NCI-H460 (cell line): Measurements from ENCODE around the gene ART1. TPM values are rescaled to one million over a fixed set of nuclear protein-coding genes. Genes with fewer than 3 reads are reported as not detected.
"Not testable (repeated sequence)": the region's sequence is repeated elsewhere in the genome, so short reads cannot be mapped to it uniquely, and the experiment has no call there.

Experiments used
- DNase-seq: peaks from one replicate; pipeline ENCODE4 v3.0.0-alpha.2; 2016; ENCODE audit warnings: low read depth; ENCODE audit errors: extremely low read depth
- polyA plus RNA-seq: library from polyadenylated mRNA; depleted of rRNA; stranded (reverse); fragments of >200 nt; gene quantifications from 2 replicates; pipeline ENCODE4 v1.2.3, GENCODE V29; 2014; cell fraction: nucleus; rRNA removed
- total RNA-seq: library from RNA; depleted of rRNA; stranded (reverse); fragments of >200 nt; shearing (Covaris generic); gene quantifications from 2 replicates; pipeline ENCODE4 v1.2.3, GENCODE V29; 2014; rRNA removed

ART1 gene
- total RNA-seq, result not detected in 2 replicates
- polyA plus RNA-seq, result not detected in 2 replicates

- DNase-seq, result no peak
Observed at GRCh38 chr11:3644817-3645235, at the start of gene ART1. ART1 (plus strand) TSS chr11:3645128; CDS start chr11:3659214, 14,086 bp downstream.

- DNase-seq, result not testable (repeated sequence)
Observed at GRCh38 chr11:3597743-3598142, 47.2 kb upstream of the ART1 start.

GRCh38 chr11:3600201-3600600, 44.7 kb upstream of the ART1 start:
- DNase-seq, result not testable (repeated sequence)

GRCh38 chr11:3604167-3604566, 40.8 kb upstream of the ART1 start:
- no peak for DNase-seq

GRCh38 chr11:3605283-3605662, 39.7 kb upstream of the ART1 start:
- no peak for DNase-seq

- DNase-seq, result no peak
Observed at GRCh38 chr11:3605771-3606203, 39.1 kb upstream of the ART1 start.

- DNase-seq, result peak; percentile 37
Observed at GRCh38 chr11:3609416-3610265, 35.3 kb upstream of the ART1 start.

GRCh38 chr11:3610846-3611245, 34.1 kb upstream of the ART1 start:
- DNase-seq, result no peak

- DNase-seq, result no peak
Observed at GRCh38 chr11:3611976-3612678, 32.8 kb upstream of the ART1 start.

GRCh38 chr11:3613998-3614741, 30.8 kb upstream of the ART1 start:
- DNase-seq, result no peak

- DNase-seq, result no peak
Observed at GRCh38 chr11:3614742-3615171, 30.2 kb upstream of the ART1 start.

- no peak for DNase-seq
Observed at GRCh38 chr11:3615998-3616397, 28.9 kb upstream of the ART1 start.

GRCh38 chr11:3616721-3617460, 28.0 kb upstream of the ART1 start:
- DNase-seq, result no peak

- DNase-seq, result no peak
Observed at GRCh38 chr11:3617990-3618389, 26.9 kb upstream of the ART1 start.

GRCh38 chr11:3622521-3622920, 22.4 kb upstream of the ART1 start:
- DNase-seq, result no peak

- no peak for DNase-seq
Observed at GRCh38 chr11:3623121-3623520, 21.8 kb upstream of the ART1 start.

GRCh38 chr11:3623767-3624458, 21.0 kb upstream of the ART1 start:
- no peak for DNase-seq

- no peak for DNase-seq
Observed at GRCh38 chr11:3626250-3626960, 18.5 kb upstream of the ART1 start.

- DNase-seq, result no peak
Observed at GRCh38 chr11:3627291-3627690, 17.6 kb upstream of the ART1 start.
